ENCODE results near the gene EHF. TPM values are rescaled to one million over a fixed set of nuclear protein-coding genes. Genes with fewer than 3 reads are reported as not detected.

Gene EHF
- total and polyA plus RNA-seq, 2 of the 8 experiments (the other 6 are each of a cell fraction or from before 2014, with no cell fraction given) = not detected

- Histone ChIP-seq H3K14ac (ENCODE audit: insufficient read length) (no peak overlapping the region), H4K8ac (ENCODE audit: extremely low read depth, insufficient read depth, low read length) (no peak overlapping the region), H3K18ac (ENCODE audit: extremely low read depth, low read length) (no peak overlapping the region), H2AFZ (ENCODE audit: low read length) (no peak overlapping the region), H3K9ac (replicated peaks in 1 of 4; ENCODE audit: extremely low read depth in 1 of 4, low read depth in 3 of 4, low read length in 3 of 4) (no peak overlapping the region), H3K56ac (replicated peaks; ENCODE audit: insufficient read length, low read depth, low read length) (no peak overlapping the region), H3K9me3 (ENCODE audit: insufficient read depth in 2 of 2, low read depth in 1 of 2, low read length in 1 of 2) (peaks cover 0 to 7% of the 10 kb centered on the region in 2 experiments; a peak in 2 of 4 replicates), H3K36me3 (ENCODE audit: control insufficient read depth in 2 of 4, insufficient read depth in 4 of 4, low read length in 3 of 4) (no peaks in the 10 kb centered on the region), H3K79me2 (ENCODE audit: control insufficient read depth in 1 of 2, insufficient read depth in 2 of 2, low read length in 2 of 2) (no peaks in the 10 kb centered on the region), H3K23ac (ENCODE audit: insufficient read length) (no peak overlapping the region), H2BK5ac (ENCODE audit: low read depth, low read length) (no peak overlapping the region), H4K20me1 (replicated peaks in 1 of 2; ENCODE audit: control insufficient read depth in 1 of 2, insufficient read depth in 2 of 2, low read length in 2 of 2) (no peaks in the 10 kb centered on the region), H3K23me2 (ENCODE audit: low read depth, low read length) (no peaks in the 10 kb centered on the region; the same call in 1 of the 2 replicates), H3K27me3 (replicated peaks in 1 of 4; ENCODE audit: control insufficient read depth in 3 of 4, extremely low read depth in 1 of 4, insufficient read depth in 3 of 4, low read length in 3 of 4) (no peaks in the 10 kb centered on the region), H4K91ac (replicated peaks; ENCODE audit: insufficient read length, low read length) (no peak overlapping the region), H4K5ac (ENCODE audit: insufficient read length, low read depth, low read length) (no peak overlapping the region), H2BK20ac (ENCODE audit: low read length) (no peak overlapping the region), H2BK120ac (replicated peaks; ENCODE audit: low read depth, low read length) (no peak overlapping the region), H3K4me3 (ENCODE audit: extremely low read depth in 1 of 4, insufficient read depth in 2 of 4, low read depth in 3 of 4, low read length in 4 of 4) (no peak overlapping the region), H3K4me1 (replicated peaks in 1 of 4; ENCODE audit: control insufficient read depth in 3 of 4, insufficient read depth in 4 of 4, low read length in 3 of 4) (no peaks in the 10 kb centered on the region), H2AK5ac (ENCODE audit: low read depth, low read length) (no peak overlapping the region), H2BK15ac (ENCODE audit: low read length) (no peak overlapping the region), H3K4me2 (ENCODE audit: insufficient read depth in 1 of 2, low read depth in 2 of 2, low read length in 2 of 2) (no peak overlapping the region), H3K79me1 (ENCODE audit: low read depth, low read length) (no peaks in the 10 kb centered on the region), H3K4ac (replicated peaks; ENCODE audit: insufficient read length, low read depth, low read length) (no peak overlapping the region), H2BK12ac (ENCODE audit: low read depth, low read length) (no peak overlapping the region), H3K27ac (ENCODE audit: low read depth, low read length) (no peak overlapping the region)
- ChIA-PET POLR2A (ENCODE audit: partially characterized antibody) (no interaction called here), CTCF (ENCODE audit: partially characterized antibody) (interaction anchor here (1.3 kb wide), 1 partner anchor 196 kb away, joined by 3 read pairs; no protein-coding TSS in a partner anchor)
- FAIRE-seq = no peak
- no peak for DNase-seq (ENCODE audit: low read depth in 1 of 2, low spot score in 2 of 2)
- TF ChIP-seq GABPA (IDR thresholded peaks at IDR 0.05; ENCODE audit: borderline replicate concordance, insufficient read depth, low read length) = no peak
- no peak for TF ChIP-seq YY1 (IDR thresholded peaks at IDR 0.05; ENCODE audit: low read depth, low read length)
- TF ChIP-seq SP2 (IDR thresholded peaks at IDR 0.05; ENCODE audit: low read length) = no peak
- no peak for TF ChIP-seq MAX (IDR thresholded peaks at IDR 0.05)
- TF ChIP-seq SIX5 (IDR thresholded peaks at IDR 0.05; ENCODE audit: low read depth, low read length) = no peak
- no peak for TF ChIP-seq SIRT6 (IDR thresholded peaks at IDR 0.05; ENCODE audit: low read length)
- no peak for TF ChIP-seq ATF3 (IDR thresholded peaks at IDR 0.05; ENCODE audit: insufficient read depth, low read depth, low read length)
- no peak for TF ChIP-seq RBBP5 (IDR thresholded peaks at IDR 0.05; ENCODE audit: borderline replicate concordance, low read depth, low read length)
- no peak for TF ChIP-seq TCF12 (IDR thresholded peaks at IDR 0.05; ENCODE audit: low read depth, low read length)
- no peak for TF ChIP-seq KDM5A (IDR thresholded peaks at IDR 0.05; ENCODE audit: low read length)
- no peak for TF ChIP-seq SP4 (IDR thresholded peaks at IDR 0.05; ENCODE audit: low read length)
- no peak for TF ChIP-seq CHD1 (IDR thresholded peaks at IDR 0.05; ENCODE audit: low read depth, low read length)
- no peak for TF ChIP-seq CBX8 (IDR thresholded peaks at IDR 0.05; ENCODE audit: borderline replicate concordance, low read depth, low read length)
- WGBS, 2 experiments (ENCODE audit: extremely low coverage in 1 of 2, insufficient coverage in 1 of 2, insufficient read length in 1 of 2, insufficient replicate concordance in 2 of 2, low coverage in 1 of 2, low lambda C conversion rate in 2 of 2, missing lambda C conversion rate in 1 of 2) = 98% methylated on average over 2 of the region's 2 CpGs; no CpG with 5 or more reads in 1 of the 2 experiments
Measured at GRCh38 chr11:34595391-34595790, 25.5 kb upstream of the EHF start.
